Pancreas (tissue), 10 donors: ENCODE measurements around the gene MAML3. TPM values are rescaled to one million over a fixed set of nuclear protein-coding genes. Genes with fewer than 3 reads are reported as not detected.

ENCODE experiments used
- ATAC-seq, 4 donors: fragments of 200-7000 bp; cut with Tn5 transposase; one replicate each; pipeline versions ENCODE4 v1.8.0 to v1.9.1; 2020; ENCODE audit warnings: mild to moderate bottlenecking in 4 of 4, moderate library complexity in 4 of 4
- DNase-seq, 6 donors: peaks; one replicate each; pipeline ENCODE4 v3.0.0-alpha.2; 2020
- FAIRE-seq: peaks from 2 replicates; lab custom pipeline; 2012; peaks lifted over from hg19 to GRCh38; lab: Jason Lieb, UNC
- H3K27ac ChIP-seq, 4 donors: fragments of 200-600 bp; sonication (generic); 1 replicate in 3 of 4; 2 replicates in 1 of 4; pipeline versions ENCODE4 v1.5.0 to v1.8.0; 2020
- H3K27me3 ChIP-seq, 4 donors: fragments of 200-600 bp; one replicate each; pipeline ENCODE4 v1.8.0; 2021
- H3K36me3 ChIP-seq, 3 donors: fragments of 200-600 bp; sonication (generic) in 1 of 3; one replicate each; pipeline versions ENCODE4 v1.5.0 to v1.8.0; 2020 to 2021
- H3K4me1 ChIP-seq, 3 donors: fragments of 200-600 bp; one replicate each; pipeline ENCODE4 v1.8.0; 2021
- H3K4me3 ChIP-seq, 4 donors: fragments of 200-600 bp; sonication (generic) in 2 of 4; one replicate each; pipeline versions ENCODE4 v1.5.0 to v1.8.0; 2020 to 2021
- H3K9me3 ChIP-seq, 4 donors: fragments of 200-600 bp; one replicate each; pipeline ENCODE4 v1.8.0; 2021
- WGBS, 2 donors: extraction: QIAGEN DNeasy Blood & Tissue Kit; methylation state at CpG; one replicate each; pipeline ENCODE4 v1.1.7; 2013; 5-methylcytosine and 5-hydroxymethylcytosine counted together
- intact Hi-C, 3 donors: fragments of 100-400 bp; cut with DNase I; formaldehyde crosslinking; loops; one replicate each; pipeline versions ENCODE4 v1.11.1 to v1.14.2; 2022
- polyA plus RNA-seq, 2 donors: library from polyadenylated mRNA; stranded (reverse); fragments of 200-250 nt; gene quantifications; one replicate each; pipeline ENCODE4 v1.2.3, GENCODE V29; 2013
- total RNA-seq, 6 donors: library from RNA; stranded (reverse); fragmentation: NEBNext Ultra II Directional in 4 of 6; extraction: Animal tissue kit (Norgen Biotek cat#: 25700) in 4 of 6; gene quantifications; one replicate each; pipeline versions ENCODE4 v1.2.1 to v1.2.4, GENCODE V29; 2021 to 2023
- TF ChIP-seq, protein P1 (sequence below), 4 donors: fragments of 200-600 bp; sonication (generic) in 3 of 4; IDR thresholded peaks; one replicate each; pipeline versions ENCODE4 v1.5.0 to v1.8.0; 2021; ENCODE audit warnings: antibody characterized with exemption in 4 of 4
- donor health status: healthy with polysubstance abuse.
- donor health status: DM: no; HTN: no; CAD: no; lungs with moderate emphysema.
- donor health status: DM: no; HTN: no; CAD: no.
- donor health status: control.
- donor health status: control.
- donor health status: Bipolar disorder and iron deficiency.
- donor health status: DM: yes; HTN: yes; CAD: no.
- donor health status: DM: no; HTN: no; CAD: no.
- donor health status: DM: no; HTN: no; CAD: no.
- donor health status: DM: yes; HTN: yes; CAD: no.

The MAML3 gene
- total and polyA plus RNA-seq, 8 donors = 3.8 to 8.9 (median 5.9) TPM

DNA sequence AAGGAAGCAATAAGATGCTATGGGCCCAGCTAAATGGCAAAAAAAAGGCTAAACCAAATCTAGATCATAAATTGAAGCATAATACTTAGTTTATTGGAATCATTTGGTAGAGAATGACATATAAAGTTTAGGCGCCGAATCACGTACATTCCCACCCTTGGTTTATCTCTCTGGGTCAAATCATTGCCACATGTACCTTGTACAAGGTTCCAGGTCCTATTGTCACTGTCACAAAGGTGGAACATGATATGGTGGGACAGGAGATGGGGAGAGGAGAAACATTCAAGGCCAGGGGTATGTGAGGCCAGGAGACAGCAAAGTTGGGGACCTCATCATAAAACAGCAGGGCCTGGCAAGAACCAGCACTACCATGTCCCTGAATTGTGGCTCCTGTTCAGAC, 13.4 kb downstream of the MAML3 start:
- Histone ChIP-seq H3K27ac (peak overlapping the region in 3 of 4 donors; percentile 38 to 47 (median 44)), H3K36me3 (no peaks in the 10 kb centered on the region), H3K9me3 (no peaks in the 10 kb centered on the region), H3K4me3 (no peak overlapping the region), H3K4me1 (peaks cover 0 to 29% (median 25%) of the 10 kb centered on the region in 3 donors), H3K27me3 (no peaks in the 10 kb centered on the region)
- WGBS, 2 donors = 72 to 74% methylated on average over 3 of the region's 3 CpGs
- DNase-seq (no peak), ATAC-seq (no peak), FAIRE-seq (no peak)
- TF ChIP-seq, protein P1, sequence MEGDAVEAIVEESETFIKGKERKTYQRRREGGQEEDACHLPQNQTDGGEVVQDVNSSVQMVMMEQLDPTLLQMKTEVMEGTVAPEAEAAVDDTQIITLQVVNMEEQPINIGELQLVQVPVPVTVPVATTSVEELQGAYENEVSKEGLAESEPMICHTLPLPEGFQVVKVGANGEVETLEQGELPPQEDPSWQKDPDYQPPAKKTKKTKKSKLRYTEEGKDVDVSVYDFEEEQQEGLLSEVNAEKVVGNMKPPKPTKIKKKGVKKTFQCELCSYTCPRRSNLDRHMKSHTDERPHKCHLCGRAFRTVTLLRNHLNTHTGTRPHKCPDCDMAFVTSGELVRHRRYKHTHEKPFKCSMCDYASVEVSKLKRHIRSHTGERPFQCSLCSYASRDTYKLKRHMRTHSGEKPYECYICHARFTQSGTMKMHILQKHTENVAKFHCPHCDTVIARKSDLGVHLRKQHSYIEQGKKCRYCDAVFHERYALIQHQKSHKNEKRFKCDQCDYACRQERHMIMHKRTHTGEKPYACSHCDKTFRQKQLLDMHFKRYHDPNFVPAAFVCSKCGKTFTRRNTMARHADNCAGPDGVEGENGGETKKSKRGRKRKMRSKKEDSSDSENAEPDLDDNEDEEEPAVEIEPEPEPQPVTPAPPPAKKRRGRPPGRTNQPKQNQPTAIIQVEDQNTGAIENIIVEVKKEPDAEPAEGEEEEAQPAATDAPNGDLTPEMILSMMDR (IDR thresholded peaks at IDR 0.05) = no peak
- intact Hi-C loops = loop anchor here in 1 of 3 donors (10.0 kb wide), 1 partner anchor 96 kb away; no protein-coding TSS in a partner anchor

DNA sequence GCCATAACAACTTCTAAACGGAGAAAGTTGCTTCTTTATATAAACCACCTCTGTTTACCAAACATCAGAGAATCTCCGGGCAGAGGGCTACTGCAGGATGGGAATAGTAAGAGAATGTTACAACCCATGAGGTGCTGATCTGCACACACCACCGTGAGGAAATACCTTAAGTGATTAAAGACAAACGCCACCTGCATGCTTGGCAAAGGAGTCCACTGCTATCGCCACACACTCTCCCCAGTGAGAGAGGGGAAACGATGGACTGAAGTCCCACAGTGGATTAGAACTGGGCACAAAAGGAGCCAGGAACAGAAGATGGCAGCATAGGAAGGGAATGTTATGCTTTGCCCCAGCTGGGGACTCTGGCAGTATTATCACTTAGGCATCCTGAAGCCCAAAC, 15.6 kb downstream of the MAML3 start:
- peak; percentile 76 to 90 (median 85) for ATAC-seq
- TF ChIP-seq, protein P1 (IDR thresholded peaks at IDR 0.05) = no peak
- peak overlapping the region in 2 of 4 donors; percentile 26 to 28 for H3K27ac ChIP-seq
- intact Hi-C loops = no loop called here
- no peaks in the 10 kb centered on the region for H3K27me3 ChIP-seq
- H3K36me3 ChIP-seq = no peaks in the 10 kb centered on the region
- peak in 4 of 6 donors; percentile 36 to 62 (median 60) for DNase-seq
- no peak overlapping the region for H3K4me3 ChIP-seq
- no peak for FAIRE-seq
- no peaks in the 10 kb centered on the region for H3K9me3 ChIP-seq
- WGBS, 2 donors = 12 to 18% methylated on average over 6 of the region's 6 CpGs
- peaks cover 0 to 25% (median 25%) of the 10 kb centered on the region in 3 donors for H3K4me1 ChIP-seq

DNA sequence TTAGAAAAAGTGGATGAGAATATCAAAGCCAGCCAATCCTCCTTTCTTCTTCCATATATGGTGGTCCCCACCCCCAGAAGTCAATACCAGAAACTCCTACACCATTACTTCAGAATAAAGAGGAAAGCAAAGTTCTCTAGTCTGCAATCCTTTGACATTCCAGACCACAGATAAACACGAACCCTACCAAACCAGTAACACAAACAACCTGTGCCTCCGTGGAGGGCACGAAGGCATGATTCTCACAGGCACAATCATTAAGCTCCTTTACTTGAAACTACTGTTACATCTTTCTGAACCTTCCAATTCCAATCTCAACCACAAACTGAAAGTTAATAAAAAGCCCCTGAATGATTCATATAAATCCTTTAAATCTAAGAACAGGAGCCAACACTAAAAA, 16.3 kb downstream of the MAML3 start:
- ATAC-seq (peak in 1 of 4 donors; percentile 50), FAIRE-seq (no peak), DNase-seq (no peak)
- Histone ChIP-seq H3K9me3 (no peaks in the 10 kb centered on the region), H3K4me1 (peaks cover 0 to 25% (median 25%) of the 10 kb centered on the region in 3 donors), H3K36me3 (no peaks in the 10 kb centered on the region), H3K4me3 (no peak overlapping the region), H3K27me3 (no peaks in the 10 kb centered on the region), H3K27ac (peak overlapping the region in 2 of 4 donors; percentile 26 to 28)
- TF ChIP-seq, protein P1 (IDR thresholded peaks at IDR 0.05) = no peak
- 6 to 8% methylated on average over 3 of the region's 3 CpGs for WGBS, 2 donors
- intact Hi-C loops = no loop called here

DNA sequence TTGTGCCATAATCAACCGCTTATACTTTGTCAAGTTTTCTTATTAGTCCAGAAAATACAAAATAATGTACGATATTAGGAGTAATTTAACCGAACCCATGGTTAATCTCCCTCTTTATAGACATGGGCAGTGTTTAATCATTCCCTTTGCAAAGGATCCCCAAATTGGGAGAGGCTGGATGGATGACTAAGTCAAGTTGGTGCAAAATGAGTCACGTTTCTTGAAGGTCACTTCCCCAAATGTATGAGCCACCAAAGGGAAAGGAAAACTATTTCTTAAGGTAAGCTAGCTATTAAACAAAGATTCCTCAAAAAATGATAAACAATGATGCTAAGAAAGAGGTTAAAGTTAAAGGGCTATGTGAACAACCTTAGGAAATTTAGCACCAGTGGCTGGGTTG, 17.5 kb downstream of the MAML3 start:
- DNase-seq (no peak), ATAC-seq (no peak), FAIRE-seq (no peak)
- TF ChIP-seq, protein P1 (IDR thresholded peaks at IDR 0.05) = no peak
- Histone ChIP-seq H3K27me3 (no peaks in the 10 kb centered on the region), H3K4me1 (peaks cover 0 to 25% (median 22%) of the 10 kb centered on the region in 3 donors), H3K36me3 (no peaks in the 10 kb centered on the region), H3K4me3 (no peak overlapping the region), H3K27ac (no peak overlapping the region), H3K9me3 (no peaks in the 10 kb centered on the region)
- WGBS, 2 donors = 87 to 88% methylated on average over 4 of the region's 4 CpGs
- intact Hi-C loops = no loop called here

DNA sequence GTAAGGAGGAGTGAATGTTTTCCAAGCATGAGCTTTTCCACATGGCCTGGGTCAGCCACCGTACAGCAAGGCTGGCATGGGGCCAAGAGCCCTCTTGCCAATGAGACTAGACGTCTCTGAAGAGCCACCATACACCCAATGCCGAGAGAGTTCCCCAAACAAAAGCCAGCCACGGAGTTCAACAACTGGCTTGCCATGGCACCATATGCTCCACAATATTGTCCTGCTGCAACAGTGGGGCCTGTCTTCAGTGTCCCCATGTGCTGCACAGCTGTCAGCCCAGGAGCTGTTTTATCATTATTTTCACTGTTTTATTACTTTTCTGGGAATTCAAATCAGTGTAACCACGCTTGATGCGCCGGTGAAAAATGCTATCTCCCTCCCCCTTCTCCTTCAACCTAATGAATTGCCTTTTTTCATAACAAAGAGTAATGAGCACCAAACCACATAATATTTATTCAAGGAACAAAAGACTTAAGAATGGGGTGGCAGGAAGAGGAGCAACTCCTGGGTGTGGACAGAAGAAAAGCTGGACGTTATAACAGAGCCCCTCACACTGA, 18.4 kb downstream of the MAML3 start:
- Histone ChIP-seq H3K4me3 (no peak overlapping the region), H3K36me3 (no peaks in the 10 kb centered on the region), H3K27ac (no peak overlapping the region), H3K4me1 (peaks cover 0 to 17% (median 13%) of the 10 kb centered on the region in 3 donors), H3K9me3 (no peaks in the 10 kb centered on the region), H3K27me3 (no peaks in the 10 kb centered on the region)
- intact Hi-C loops = no loop called here
- WGBS, 2 donors = 61 to 63% methylated on average over 8 of the region's 8 CpGs
- no peak for FAIRE-seq
- TF ChIP-seq, protein P1 (IDR thresholded peaks at IDR 0.05) = no peak
- peak in 1 of 4 donors; percentile 37 for ATAC-seq
- peak in 3 of 6 donors; percentile 32 to 69 (median 55) for DNase-seq
